Breast epithelium (tissue), 3 donors: ENCODE results near the gene ENG.

ENCODE experiments used
- CTCF ChIP-seq, 3 donors: fragments of 450-650 bp; IDR thresholded peaks; one replicate each; pipeline ENCODE4 v1.5.1; 2016 to 2017; ENCODE audit warnings: antibody characterized with exemption in 3 of 3, mild to moderate bottlenecking in 3 of 3, moderate library complexity in 3 of 3
- POLR2A ChIP-seq: fragments of 450-650 bp; IDR thresholded peaks from one replicate; pipeline ENCODE4 v1.6.1; 2016; ENCODE audit warnings: antibody characterized with exemption, mild to moderate bottlenecking, moderate library complexity
- POLR2AphosphoS5 ChIP-seq, 3 donors: sonication (generic); formaldehyde crosslinking; IDR thresholded peaks; one replicate each; pipeline ENCODE4 v1.6.1; 2017; ENCODE audit warnings: antibody characterized with exemption in 3 of 3

GRCh38 chr9:127829205-127829906, 25.1 kb downstream of the ENG start:
- TF ChIP-seq CTCF (IDR thresholded peaks at IDR 0.05) (no peak), POLR2A (no peak), POLR2AphosphoS5 (IDR thresholded peaks at IDR 0.05) (no peak)
